ENCODE data around the gene CD5L.

DNA sequence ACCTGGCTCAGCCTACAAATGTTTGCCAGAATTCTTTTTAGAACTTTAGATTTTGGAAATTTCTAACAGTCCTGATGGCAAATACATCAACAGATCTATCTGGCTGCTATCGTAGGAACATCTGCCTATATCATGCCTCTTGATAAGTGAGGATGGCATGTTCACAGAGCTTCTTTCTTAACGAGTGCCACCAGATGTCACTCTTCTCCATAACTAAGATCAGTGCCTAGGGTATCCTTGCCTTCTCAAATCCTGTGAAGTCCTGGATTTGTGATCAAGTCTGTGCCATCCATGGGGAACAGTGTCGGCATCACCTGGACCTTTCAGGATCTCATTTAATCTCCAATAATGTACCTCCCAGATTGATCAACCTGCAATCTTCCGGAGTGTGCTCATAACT is 36.5 kb upstream of the CD5L start:
- TF ChIP-seq CTCF (IDR thresholded peaks at IDR 0.05) (no peak), POLR2A (IDR thresholded peaks at IDR 0.05) (no peak), POLR2AphosphoS5 (IDR thresholded peaks at IDR 0.05) (no peak), EP300 (IDR thresholded peaks at IDR 0.05) (no peak)
